Activated naive CD4-positive, alpha-beta T cell treated with anti-CD3 and anti-CD28 coated beads, Interleukin-2, amount 50 U/mL, for 24 hours (primary cell): ENCODE results near the gene SMIM45.

ENCODE experiments used
- H3K27ac Mint-ChIP-seq: one replicate; pipeline ENCODE4 v1.8.0; 2021; ENCODE audit warnings: mild to moderate bottlenecking, mixed read lengths
- H3K27me3 Mint-ChIP-seq: one replicate; pipeline ENCODE4 v1.8.0; 2021; ENCODE audit warnings: mixed read lengths
- H3K36me3 Mint-ChIP-seq: one replicate; pipeline ENCODE4 v1.8.0; 2021; ENCODE audit warnings: mixed read lengths
- H3K4me1 Mint-ChIP-seq: one replicate; pipeline ENCODE4 v1.8.0; 2021; ENCODE audit warnings: mixed read lengths
- H3K4me3 Mint-ChIP-seq: one replicate; pipeline ENCODE4 v1.8.0; 2021; ENCODE audit warnings: mild to moderate bottlenecking, mixed read lengths
- H3K9me3 Mint-ChIP-seq: one replicate; pipeline ENCODE4 v1.8.0; 2021; ENCODE audit warnings: mixed read lengths

Gene SMIM45

GRCh38 chr22:41913040-41913719, 38.8 kb upstream of the SMIM45 start:
- H3K4me3 Mint-ChIP-seq, result peak overlapping the region; percentile 49
- H3K9me3 Mint-ChIP-seq, result no peaks in the 10 kb centered on the region

GRCh38 chr22:41913842-41914534, 38.0 kb upstream of the SMIM45 start:
- Mint-ChIP-seq H3K4me3 (no peak overlapping the region), H3K9me3 (no peaks in the 10 kb centered on the region), H3K27me3 (peaks cover 26% of the 10 kb centered on the region), H3K4me1 (peaks cover 27% of the 10 kb centered on the region), H3K36me3 (no peaks in the 10 kb centered on the region), H3K27ac (no peak overlapping the region)

More at GRCh38 chr22:41913040-41913719, 38.8 kb upstream of the SMIM45 start:
- H3K36me3 Mint-ChIP-seq, result no peaks in the 10 kb centered on the region
- peaks cover 30% of the 10 kb centered on the region for H3K4me1 Mint-ChIP-seq
- H3K27ac Mint-ChIP-seq, result no peak overlapping the region
- peaks cover 26% of the 10 kb centered on the region for H3K27me3 Mint-ChIP-seq

- H3K27me3 Mint-ChIP-seq, result peaks cover 24% of the 10 kb centered on the region
- H3K9me3 Mint-ChIP-seq, result no peaks in the 10 kb centered on the region
- no peak overlapping the region for H3K27ac Mint-ChIP-seq
- peaks cover 27% of the 10 kb centered on the region for H3K4me1 Mint-ChIP-seq
- no peaks in the 10 kb centered on the region for H3K36me3 Mint-ChIP-seq
- no peak overlapping the region for H3K4me3 Mint-ChIP-seq
These were observed 37.3 kb upstream of the SMIM45 start for GRCh38 chr22:41914611-41915034.

GRCh38 chr22:41915035-41915785, 36.7 kb upstream of the SMIM45 start, which contains the start of gene SHISA8:
SHISA8 (minus strand) TSS chr22:41915074; CDS start chr22:41914667, 407 bp downstream.
- H3K9me3 Mint-ChIP-seq, result no peaks in the 10 kb centered on the region
- no peaks in the 10 kb centered on the region for H3K36me3 Mint-ChIP-seq
- H3K4me3 Mint-ChIP-seq, result peak within 1 kb of the TSS; percentile 52
- H3K4me1 Mint-ChIP-seq, result peaks cover 27% of the 10 kb centered on the region
- no peak within 1 kb of the TSS for H3K27ac Mint-ChIP-seq
- H3K27me3 Mint-ChIP-seq, result peaks cover 24% of the 10 kb centered on the region

- Mint-ChIP-seq H3K4me3 (peak overlapping the region; percentile 39), H3K9me3 (no peaks in the 10 kb centered on the region), H3K27ac (no peak overlapping the region), H3K4me1 (peaks cover 27% of the 10 kb centered on the region), H3K27me3 (peaks cover 24% of the 10 kb centered on the region), H3K36me3 (no peaks in the 10 kb centered on the region)
These were observed 36.0 kb upstream of the SMIM45 start for GRCh38 chr22:41915786-41916493.

GRCh38 chr22:41916745-41917358, 35.1 kb upstream of the SMIM45 start:
- Mint-ChIP-seq H3K4me1 (peaks cover 21% of the 10 kb centered on the region), H3K27ac (peak overlapping the region; percentile 24), H3K4me3 (no peak overlapping the region), H3K9me3 (no peaks in the 10 kb centered on the region), H3K36me3 (no peaks in the 10 kb centered on the region), H3K27me3 (peaks cover 20% of the 10 kb centered on the region)

- Mint-ChIP-seq H3K27ac (no peak overlapping the region), H3K4me3 (no peak overlapping the region), H3K4me1 (peaks cover 21% of the 10 kb centered on the region), H3K9me3 (no peaks in the 10 kb centered on the region), H3K27me3 (peaks cover 18% of the 10 kb centered on the region), H3K36me3 (no peaks in the 10 kb centered on the region)
These were observed 34.5 kb upstream of the SMIM45 start for GRCh38 chr22:41917375-41917902.

- Mint-ChIP-seq H3K4me1 (peaks cover 21% of the 10 kb centered on the region), H3K27ac (no peak overlapping the region), H3K36me3 (no peaks in the 10 kb centered on the region), H3K27me3 (peaks cover 11% of the 10 kb centered on the region), H3K9me3 (no peaks in the 10 kb centered on the region), H3K4me3 (peak overlapping the region; percentile 43)
These were observed 33.8 kb upstream of the SMIM45 start for GRCh38 chr22:41917903-41918791.

- Mint-ChIP-seq H3K4me3 (peak overlapping the region; percentile 59), H3K36me3 (no peaks in the 10 kb centered on the region), H3K27ac (no peak overlapping the region), H3K9me3 (no peaks in the 10 kb centered on the region), H3K27me3 (peaks cover 8% of the 10 kb centered on the region), H3K4me1 (peaks cover 21% of the 10 kb centered on the region)
These were observed 32.4 kb upstream of the SMIM45 start for GRCh38 chr22:41919357-41920224.

- H3K27ac Mint-ChIP-seq, result no peak overlapping the region
- H3K36me3 Mint-ChIP-seq, result no peaks in the 10 kb centered on the region
- peaks cover 8% of the 10 kb centered on the region for H3K27me3 Mint-ChIP-seq
- no peaks in the 10 kb centered on the region for H3K9me3 Mint-ChIP-seq
- H3K4me3 Mint-ChIP-seq, result peak overlapping the region; percentile 57
- H3K4me1 Mint-ChIP-seq, result peaks cover 25% of the 10 kb centered on the region
These were observed 31.5 kb upstream of the SMIM45 start for GRCh38 chr22:41920271-41920976.

- no peak overlapping the region for H3K4me3 Mint-ChIP-seq
- no peak overlapping the region for H3K27ac Mint-ChIP-seq
- no peaks in the 10 kb centered on the region for H3K9me3 Mint-ChIP-seq
- peaks cover 21% of the 10 kb centered on the region for H3K4me1 Mint-ChIP-seq
- H3K36me3 Mint-ChIP-seq, result no peaks in the 10 kb centered on the region
- no peaks in the 10 kb centered on the region for H3K27me3 Mint-ChIP-seq
These were observed 29.6 kb upstream of the SMIM45 start for GRCh38 chr22:41922328-41922727.

- H3K4me1 Mint-ChIP-seq, result peaks cover 25% of the 10 kb centered on the region
- no peaks in the 10 kb centered on the region for H3K27me3 Mint-ChIP-seq
- H3K4me3 Mint-ChIP-seq, result no peak overlapping the region
These were observed 28.9 kb upstream of the SMIM45 start for GRCh38 chr22:41922940-41923594.

More at GRCh38 chr22:41922940-41923594, 28.9 kb upstream of the SMIM45 start:
- H3K36me3 Mint-ChIP-seq, result no peaks in the 10 kb centered on the region
- H3K27ac Mint-ChIP-seq, result peak overlapping the region; percentile 51
- H3K9me3 Mint-ChIP-seq, result no peaks in the 10 kb centered on the region
